ENCODE data around the gene ILRUN. TPM values are rescaled to one million over a fixed set of nuclear protein-coding genes. Genes with fewer than 3 reads are reported as not detected.

Gene ILRUN
- total RNA-seq, 1 experiment from 2014 or later, result 64.6 TPM

DNA sequence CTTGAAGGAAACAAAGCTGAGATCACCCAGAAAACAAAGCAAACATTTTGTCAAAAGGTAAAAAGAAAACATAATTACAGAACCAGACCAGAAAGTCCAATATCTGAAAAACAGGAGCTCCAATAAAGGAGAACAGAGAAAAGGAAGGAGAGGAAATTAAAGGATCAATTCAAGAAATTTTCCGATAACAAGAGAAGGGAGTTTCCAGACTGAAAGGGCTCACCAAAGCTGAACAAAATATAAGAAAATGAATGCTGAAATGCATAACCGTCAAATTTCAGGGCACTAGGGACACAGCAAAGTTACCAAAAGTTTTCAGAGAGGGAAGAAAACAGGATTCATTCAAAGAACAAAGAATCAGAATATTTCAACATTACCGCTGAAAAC, 23.9 kb downstream of the ILRUN start:
- Mint-ChIP-seq H3K36me3 (ENCODE audit: insufficient read depth in 1 of 3, low read depth in 3 of 3) (peaks cover 0 to 2% (median 0%) of the 10 kb centered on the region in 3 experiments; a peak in 1 of 7 replicates), H3K27me3 (ENCODE audit: low read depth) (no peaks in the 10 kb centered on the region), H3K27ac (peak overlapping the region; percentile 32 to 72 (median 51); a peak in 4 of 7 replicates), H3K4me3 (no peak overlapping the region), H3K9me3 (no peaks in the 10 kb centered on the region), H3K4me1 (peaks cover 9 to 12% of the 10 kb centered on the region in 2 experiments; a peak in 3 of 4 replicates)
- H3K23me2 ChIP-seq (ENCODE audit: insufficient read length, low read depth, low read length, poor library complexity, severe bottlenecking), result no peaks in the 10 kb centered on the region
- no peak overlapping the region for H3K4me2 ChIP-seq (ENCODE audit: insufficient read depth, insufficient read length, low read length)
- no peak overlapping the region for H3K23ac ChIP-seq (ENCODE audit: insufficient read length, low read depth, low read length)
- H3T11ph ChIP-seq (ENCODE audit: low read length), result no peak overlapping the region
- H3K79me2 ChIP-seq (ENCODE audit: insufficient read depth, low read length), result peaks cover 7% of the 10 kb centered on the region; the same call in 1 of the 2 replicates
- H3K27me3 ChIP-seq (ENCODE audit: insufficient read depth, low read length), result no peaks in the 10 kb centered on the region
- H3K79me1 ChIP-seq (ENCODE audit: insufficient read depth, low read depth, low read length, poor library complexity, severe bottlenecking), result peaks cover 11% of the 10 kb centered on the region
- no peak overlapping the region for H3K56ac ChIP-seq (ENCODE audit: insufficient read length, low read depth, low read length)
- H2AFZ ChIP-seq (ENCODE audit: low read length), result no peak overlapping the region
- no peak overlapping the region for H3K27ac ChIP-seq (ENCODE audit: insufficient read length, low read depth, low read length)
- no peak overlapping the region for H3K14ac ChIP-seq (ENCODE audit: insufficient read depth, low read length)
- TF ChIP-seq, protein P1, sequence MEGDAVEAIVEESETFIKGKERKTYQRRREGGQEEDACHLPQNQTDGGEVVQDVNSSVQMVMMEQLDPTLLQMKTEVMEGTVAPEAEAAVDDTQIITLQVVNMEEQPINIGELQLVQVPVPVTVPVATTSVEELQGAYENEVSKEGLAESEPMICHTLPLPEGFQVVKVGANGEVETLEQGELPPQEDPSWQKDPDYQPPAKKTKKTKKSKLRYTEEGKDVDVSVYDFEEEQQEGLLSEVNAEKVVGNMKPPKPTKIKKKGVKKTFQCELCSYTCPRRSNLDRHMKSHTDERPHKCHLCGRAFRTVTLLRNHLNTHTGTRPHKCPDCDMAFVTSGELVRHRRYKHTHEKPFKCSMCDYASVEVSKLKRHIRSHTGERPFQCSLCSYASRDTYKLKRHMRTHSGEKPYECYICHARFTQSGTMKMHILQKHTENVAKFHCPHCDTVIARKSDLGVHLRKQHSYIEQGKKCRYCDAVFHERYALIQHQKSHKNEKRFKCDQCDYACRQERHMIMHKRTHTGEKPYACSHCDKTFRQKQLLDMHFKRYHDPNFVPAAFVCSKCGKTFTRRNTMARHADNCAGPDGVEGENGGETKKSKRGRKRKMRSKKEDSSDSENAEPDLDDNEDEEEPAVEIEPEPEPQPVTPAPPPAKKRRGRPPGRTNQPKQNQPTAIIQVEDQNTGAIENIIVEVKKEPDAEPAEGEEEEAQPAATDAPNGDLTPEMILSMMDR (conservative IDR thresholded peaks at IDR 0.05), result no peak
- no peak overlapping the region for H2AK5ac ChIP-seq (ENCODE audit: insufficient read length, low read length)
- no peak overlapping the region for H2BK12ac ChIP-seq (ENCODE audit: insufficient read length, low read depth, low read length)
- H4K91ac ChIP-seq (ENCODE audit: insufficient read length, low read depth, low read length), result no peak overlapping the region
- DNase-seq, result no peak
- no peaks in the 10 kb centered on the region for H3K9me3 ChIP-seq (ENCODE audit: control insufficient read depth, low read depth, low read length)
- no peak overlapping the region for H3K4ac ChIP-seq (ENCODE audit: low read depth, low read length)
- H3K4me1 ChIP-seq (ENCODE audit: insufficient read depth, low read length), result no peaks in the 10 kb centered on the region
- H2BK20ac ChIP-seq (ENCODE audit: low read depth, low read length, poor library complexity, severe bottlenecking), result no peak overlapping the region
- H4K8ac ChIP-seq (replicated peaks; ENCODE audit: insufficient read length, low read depth, low read length), result no peak overlapping the region
- no peak overlapping the region for H4K5ac ChIP-seq (ENCODE audit: insufficient read length, low read depth, low read length)
- H2BK5ac ChIP-seq (ENCODE audit: insufficient read length, low read length), result no peak overlapping the region
- H3K9ac ChIP-seq (ENCODE audit: extremely low read depth, insufficient read length, low read length), result no peak overlapping the region
- no peaks in the 10 kb centered on the region for H4K20me1 ChIP-seq (ENCODE audit: control insufficient read depth, insufficient read depth, insufficient read length)
- WGBS (ENCODE audit: extremely low coverage, insufficient read length, low lambda C conversion rate), result no CpG with 5 or more reads among the region's 3 CpGs
- no peak overlapping the region for H3K18ac ChIP-seq (ENCODE audit: insufficient read length, low read depth, low read length)
- H2BK15ac ChIP-seq (ENCODE audit: low read depth, low read length), result no peak overlapping the region
- H2BK120ac ChIP-seq (ENCODE audit: low read depth, low read length, poor library complexity, severe bottlenecking), result no peak overlapping the region
